Measurements from ENCODE around the gene MAP2.
A peak's percentile ranks its signal among the peaks of the same experiment; 100 is the strongest.

- no peak for TF ChIP-seq CTCF (IDR thresholded peaks at IDR 0.05)
- TF ChIP-seq POLR2A (IDR thresholded peaks at IDR 0.05): no peak
- peak; percentile 23 for TF ChIP-seq EP300 (IDR thresholded peaks at IDR 0.05)
Measured at GRCh38 chr2:209495855-209496585, 72.2 kb downstream of the MAP2 start.

All from ovary (tissue), 3 donors.